ENCODE results near the gene LACTB. TPM values are rescaled to one million over a fixed set of nuclear protein-coding genes. Genes with fewer than 3 reads are reported as not detected.
A peak's percentile ranks its signal among the peaks of the same experiment; 100 is the strongest.

The LACTB gene
- total and polyA plus RNA-seq, 4 donors = 13.1 to 38.1 (median 29.9) TPM

- no peak for ATAC-seq (ENCODE audit: insufficient read depth, low FRiP score)
- Histone ChIP-seq H3K4me1 (ENCODE audit: control insufficient read depth in 5 of 5, insufficient read depth in 5 of 5, low read length in 5 of 5) (peaks cover 7 to 52% (median 34%) of the 10 kb centered on the region in 5 donors), H3K4me3 (no peak overlapping the region), H3K27me3 (ENCODE audit: control insufficient read depth in 3 of 3, insufficient read depth in 3 of 3, low read length in 2 of 3) (no peaks in the 10 kb centered on the region), H3K27ac (ENCODE audit: low read depth in 1 of 2, low read length in 1 of 2) (no peak overlapping the region), H3K9ac (ENCODE audit: insufficient read depth in 1 of 2, low read length in 2 of 2) (no peak overlapping the region), H3K9me3 (ENCODE audit: control insufficient read depth in 4 of 4, insufficient read depth in 3 of 4, low read length in 3 of 4) (no peaks in the 10 kb centered on the region), H3K36me3 (ENCODE audit: control insufficient read depth in 4 of 4, insufficient read depth in 4 of 4, low read length in 4 of 4) (no peaks in the 10 kb centered on the region)
- no peak for DNase-seq
- TF ChIP-seq CTCF (IDR thresholded peaks at IDR 0.05; ENCODE audit: control extremely low read depth, extremely low read depth) = no peak
- 71 to 81% methylated on average over 10 of the region's 10 CpGs for WGBS, 2 donors
Measured at GRCh38 chr15:63090887-63091286, 30.8 kb upstream of the LACTB start.

GRCh38 chr15:63091679-63092446 lies 29.8 kb upstream of the LACTB start:
- peaks cover 3 to 42% (median 27%) of the 10 kb centered on the region in 5 donors for H3K4me1 ChIP-seq (ENCODE audit: control insufficient read depth in 5 of 5, insufficient read depth in 5 of 5, low read length in 5 of 5)
- 68 to 70% methylated on average over 4 of the region's 4 CpGs for WGBS, 2 donors
- no peak for ATAC-seq (ENCODE audit: insufficient read depth, low FRiP score)

GRCh38 chr15:63093486-63094205 lies 28.0 kb upstream of the LACTB start:
- Histone ChIP-seq H3K36me3 (ENCODE audit: control insufficient read depth in 4 of 4, insufficient read depth in 4 of 4, low read length in 4 of 4) (no peaks in the 10 kb centered on the region), H3K9me3 (ENCODE audit: control insufficient read depth in 4 of 4, insufficient read depth in 3 of 4, low read length in 3 of 4) (no peaks in the 10 kb centered on the region), H3K4me3 (no peak overlapping the region), H3K4me1 (ENCODE audit: control insufficient read depth in 5 of 5, insufficient read depth in 5 of 5, low read length in 5 of 5) (peaks cover 3 to 32% (median 23%) of the 10 kb centered on the region in 5 donors), H3K27me3 (ENCODE audit: control insufficient read depth in 3 of 3, insufficient read depth in 3 of 3, low read length in 2 of 3) (no peaks in the 10 kb centered on the region), H3K27ac (ENCODE audit: low read depth in 1 of 2, low read length in 1 of 2) (no peak overlapping the region), H3K9ac (ENCODE audit: insufficient read depth in 1 of 2, low read length in 2 of 2) (no peak overlapping the region)
- peak; percentile 90 for TF ChIP-seq CTCF (IDR thresholded peaks at IDR 0.05; ENCODE audit: control extremely low read depth, extremely low read depth)
- DNase-seq (peak; percentile 82 to 89 (median 86)), ATAC-seq (ENCODE audit: insufficient read depth, low FRiP score) (peak; percentile 84)
- WGBS, 2 donors = 21% methylated on average over 6 of the region's 6 CpGs

More at GRCh38 chr15:63091679-63092446, 29.8 kb upstream of the LACTB start:
- DNase-seq = peak in 2 of 3 donors; percentile 69 to 87
- no peaks in the 10 kb centered on the region for H3K36me3 ChIP-seq (ENCODE audit: control insufficient read depth in 4 of 4, insufficient read depth in 4 of 4, low read length in 4 of 4)
- H3K27me3 ChIP-seq (ENCODE audit: control insufficient read depth in 3 of 3, insufficient read depth in 3 of 3, low read length in 2 of 3) = no peaks in the 10 kb centered on the region
- H3K27ac ChIP-seq (ENCODE audit: low read depth in 1 of 2, low read length in 1 of 2) = no peak overlapping the region
- no peaks in the 10 kb centered on the region for H3K9me3 ChIP-seq (ENCODE audit: control insufficient read depth in 4 of 4, insufficient read depth in 3 of 4, low read length in 3 of 4)
- no peak for TF ChIP-seq CTCF (IDR thresholded peaks at IDR 0.05; ENCODE audit: control extremely low read depth, extremely low read depth)
- no peak overlapping the region for H3K9ac ChIP-seq (ENCODE audit: insufficient read depth in 1 of 2, low read length in 2 of 2)
- H3K4me3 ChIP-seq = no peak overlapping the region
